Memory B cell (primary cell): ENCODE results near the gene OSGIN1.
"Not testable (repeated sequence)": the region's sequence is repeated elsewhere in the genome, so short reads cannot be mapped to it uniquely, and the experiment has no call there.

Experiments used
- ATAC-seq: fragments of 150-1000 bp; cut with Tn5 transposase; 2 replicates; pipeline ENCODE4 v1.10.0; 2021; ENCODE audit warnings: low read depth, mild to moderate bottlenecking, moderate library complexity
- DNase-seq, 2 donors: peaks; one replicate each; pipeline ENCODE4 v3.0.0; 2022; ENCODE audit warnings: low spot score in 2 of 2
- H3K27ac Mint-ChIP-seq: one replicate; pipeline ENCODE4 v1.8.0; 2022; ENCODE audit warnings: mild to moderate bottlenecking, moderate library complexity, mixed read lengths
- H3K27me3 Mint-ChIP-seq: one replicate; pipeline ENCODE4 v1.8.0; 2022; ENCODE audit warnings: mixed read lengths
- H3K36me3 Mint-ChIP-seq: one replicate; pipeline ENCODE4 v1.8.0; 2022; ENCODE audit warnings: mild to moderate bottlenecking, mixed read lengths
- H3K4me1 Mint-ChIP-seq: one replicate; pipeline ENCODE4 v1.8.0; 2022; ENCODE audit warnings: mixed read lengths
- H3K4me3 Mint-ChIP-seq: one replicate; pipeline ENCODE4 v1.8.0; 2022; ENCODE audit warnings: mild to moderate bottlenecking, moderate library complexity, mixed read lengths
- H3K9me3 Mint-ChIP-seq: one replicate; pipeline ENCODE4 v1.8.0; 2022; ENCODE audit warnings: mixed read lengths

Gene OSGIN1

DNA sequence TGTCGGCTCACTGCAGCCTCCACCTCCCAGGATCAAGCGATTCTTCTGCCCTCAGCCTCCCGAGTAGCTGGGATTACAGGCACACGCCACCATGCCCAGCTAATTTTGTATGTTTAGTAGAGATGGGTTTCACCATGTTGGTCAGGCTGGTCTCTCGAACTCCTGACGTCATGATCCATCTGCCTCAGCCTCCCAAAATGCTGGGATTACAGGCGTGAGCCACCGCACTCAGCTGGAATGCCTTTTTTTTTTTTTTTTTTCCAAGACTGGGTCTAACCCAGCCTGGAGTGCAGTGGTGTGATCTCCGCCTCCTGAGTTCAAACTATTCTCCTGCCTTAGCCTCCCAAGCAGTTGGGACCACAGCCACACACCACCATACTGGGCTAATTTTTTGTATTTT lies 11.5 kb upstream of the OSGIN1 start:
- H3K4me3 Mint-ChIP-seq, DNase-seq, H3K27ac Mint-ChIP-seq, H3K27me3 Mint-ChIP-seq, H3K36me3 Mint-ChIP-seq, H3K9me3 Mint-ChIP-seq, H3K4me1 Mint-ChIP-seq, ATAC-seq: not testable (repeated sequence)

DNA sequence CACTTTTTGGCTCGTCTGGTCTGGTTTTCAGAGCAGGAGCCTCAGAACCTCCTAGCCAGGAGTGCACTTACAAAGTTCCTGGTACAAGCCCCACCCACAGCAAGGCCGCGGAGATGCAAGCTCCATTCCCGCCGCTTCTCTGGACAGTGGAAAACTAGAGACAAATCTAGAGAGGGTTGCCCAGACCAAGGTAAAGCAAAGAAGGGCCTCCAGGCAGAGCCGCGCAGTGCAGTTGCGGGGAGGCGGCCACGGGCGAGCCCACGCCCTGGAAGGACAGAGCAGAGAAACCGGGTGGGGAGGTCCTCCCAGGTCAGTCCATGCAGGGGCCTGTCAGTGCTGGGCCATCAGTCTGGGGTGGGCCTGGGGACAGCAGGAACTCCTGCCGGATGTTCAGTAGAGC lies 11.0 kb upstream of the OSGIN1 start:
- no peak for ATAC-seq
- Mint-ChIP-seq H3K4me3 (no peak overlapping the region), H3K36me3 (peaks cover 5% of the 10 kb centered on the region), H3K9me3 (no peaks in the 10 kb centered on the region), H3K27ac (no peak overlapping the region), H3K27me3 (peaks cover 8% of the 10 kb centered on the region), H3K4me1 (peaks cover 3% of the 10 kb centered on the region)
- no peak for DNase-seq

DNA sequence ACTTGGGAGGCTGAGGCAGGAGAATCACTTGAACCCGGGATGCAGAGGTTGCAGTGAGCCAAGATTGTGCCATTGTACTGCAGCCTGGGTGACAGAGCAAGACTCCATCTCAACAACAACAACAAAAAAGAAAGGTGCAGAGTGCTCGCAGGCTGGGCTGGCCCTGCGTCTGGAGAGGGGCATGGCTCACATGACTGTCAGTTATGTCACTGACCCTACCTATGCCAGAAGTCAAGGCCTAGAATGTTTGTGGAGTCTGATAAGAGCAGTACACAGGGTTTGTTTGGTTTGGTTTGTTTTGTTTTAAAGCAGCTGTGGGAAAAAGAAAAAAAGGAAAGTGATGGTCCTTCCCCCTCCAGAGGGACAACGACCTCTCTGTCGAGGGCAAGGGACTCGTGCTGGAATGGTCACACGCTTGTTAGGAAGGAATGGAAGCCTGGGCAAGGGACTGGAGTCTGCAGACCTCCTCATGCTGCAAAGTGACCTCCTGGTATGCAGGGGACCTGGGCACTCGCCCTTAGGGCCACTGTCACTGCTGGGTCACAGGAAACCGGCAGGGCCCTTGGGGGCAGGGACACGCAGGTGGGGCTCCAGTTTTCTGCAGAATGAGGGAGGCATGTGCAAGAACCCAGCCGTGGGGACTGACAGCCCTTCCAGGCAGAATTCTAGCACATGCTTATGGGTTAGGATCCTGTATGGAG lies 10.1 kb upstream of the OSGIN1 start:
- Mint-ChIP-seq H3K36me3 (no peaks in the 10 kb centered on the region), H3K9me3 (no peaks in the 10 kb centered on the region), H3K4me1 (peaks cover 3% of the 10 kb centered on the region), H3K27ac (no peak overlapping the region), H3K27me3 (peaks cover 8% of the 10 kb centered on the region), H3K4me3 (no peak overlapping the region)
- DNase-seq, result no peak
- no peak for ATAC-seq

- DNase-seq, result no peak
- ATAC-seq, result no peak
- H3K36me3 Mint-ChIP-seq, result no peaks in the 10 kb centered on the region
- H3K4me1 Mint-ChIP-seq, result peaks cover 3% of the 10 kb centered on the region
- no peak overlapping the region for H3K27ac Mint-ChIP-seq
- H3K27me3 Mint-ChIP-seq, result peaks cover 8% of the 10 kb centered on the region
- no peak overlapping the region for H3K4me3 Mint-ChIP-seq
- no peaks in the 10 kb centered on the region for H3K9me3 Mint-ChIP-seq
Observed at GRCh38 chr16:83943516-83944050, 9.5 kb upstream of the OSGIN1 start.

GRCh38 chr16:83945587-83945986 lies 7.5 kb upstream of the OSGIN1 start:
- Mint-ChIP-seq H3K9me3 (no peaks in the 10 kb centered on the region), H3K27ac (no peak overlapping the region), H3K4me1 (no peaks in the 10 kb centered on the region)

GRCh38 chr16:83946154-83946780 lies 6.8 kb upstream of the OSGIN1 start:
- Mint-ChIP-seq H3K4me3 (no peak overlapping the region), H3K9me3 (no peaks in the 10 kb centered on the region), H3K4me1 (no peaks in the 10 kb centered on the region), H3K27me3 (no peaks in the 10 kb centered on the region), H3K36me3 (no peaks in the 10 kb centered on the region), H3K27ac (no peak overlapping the region)
- DNase-seq (no peak), ATAC-seq (no peak)

More at GRCh38 chr16:83945587-83945986, 7.5 kb upstream of the OSGIN1 start:
- Mint-ChIP-seq H3K4me3 (no peak overlapping the region), H3K36me3 (no peaks in the 10 kb centered on the region), H3K27me3 (peaks cover 3% of the 10 kb centered on the region)
- DNase-seq, result no peak
- no peak for ATAC-seq

- no peak overlapping the region for H3K27ac Mint-ChIP-seq
- H3K27me3 Mint-ChIP-seq, result no peaks in the 10 kb centered on the region
- no peaks in the 10 kb centered on the region for H3K9me3 Mint-ChIP-seq
- ATAC-seq (no peak), DNase-seq (no peak)
- H3K36me3 Mint-ChIP-seq, result no peaks in the 10 kb centered on the region
- no peak overlapping the region for H3K4me3 Mint-ChIP-seq
- no peaks in the 10 kb centered on the region for H3K4me1 Mint-ChIP-seq
Observed at GRCh38 chr16:83946781-83947566, 6.1 kb upstream of the OSGIN1 start.

GRCh38 chr16:83947642-83948234 lies 5.3 kb upstream of the OSGIN1 start:
- Mint-ChIP-seq H3K36me3 (no peaks in the 10 kb centered on the region), H3K4me1 (no peaks in the 10 kb centered on the region), H3K9me3 (no peaks in the 10 kb centered on the region), H3K4me3 (no peak overlapping the region), H3K27ac (no peak overlapping the region), H3K27me3 (no peaks in the 10 kb centered on the region)
- ATAC-seq (no peak), DNase-seq (no peak)

GRCh38 chr16:83948914-83949723 lies 3.9 kb upstream of the OSGIN1 start:
- Mint-ChIP-seq H3K27ac (no peak overlapping the region), H3K27me3 (peaks cover 1% of the 10 kb centered on the region), H3K9me3 (no peaks in the 10 kb centered on the region), H3K36me3 (no peaks in the 10 kb centered on the region), H3K4me3 (no peak overlapping the region), H3K4me1 (peaks cover 2% of the 10 kb centered on the region)
- DNase-seq, result no peak
- no peak for ATAC-seq

DNA sequence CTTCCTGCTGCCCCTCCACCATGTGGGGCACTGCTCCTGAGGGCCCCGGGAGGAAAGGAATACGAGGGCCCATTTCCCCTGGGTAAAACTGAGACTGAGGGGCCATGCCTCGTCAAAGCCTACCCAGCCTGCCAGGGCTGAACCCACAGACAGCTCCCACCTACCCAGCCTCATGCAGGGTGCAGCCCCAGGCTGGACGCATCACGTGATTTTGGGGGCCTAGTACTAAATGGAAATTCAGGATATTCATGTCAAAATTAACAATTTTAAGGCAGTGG lies 3.4 kb upstream of the OSGIN1 start:
- H3K27ac Mint-ChIP-seq, result no peak overlapping the region

DNA sequence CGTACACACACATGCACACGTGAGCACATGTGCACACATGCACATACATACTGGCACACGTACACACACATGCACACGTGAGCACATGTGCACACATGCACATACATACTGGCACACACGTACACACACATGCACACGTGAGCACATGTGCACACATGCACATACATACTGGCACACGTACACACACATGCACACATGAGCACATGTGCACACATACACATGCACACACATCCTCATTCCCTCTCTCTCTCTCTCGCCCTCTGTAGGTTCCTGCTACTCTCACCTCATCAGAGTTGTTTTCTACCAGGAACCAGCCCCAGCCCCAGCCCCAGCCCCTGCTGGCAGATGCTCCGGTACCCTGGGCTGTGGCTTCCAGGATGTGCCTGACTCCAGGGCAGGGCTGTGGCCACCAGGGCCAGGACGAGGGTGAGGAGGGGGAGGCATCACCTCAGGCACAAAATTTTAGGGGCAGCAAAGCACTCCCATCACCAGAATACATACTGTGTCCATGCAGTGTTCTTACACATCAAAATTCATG lies 2.1 kb upstream of the OSGIN1 start:
- not testable (repeated sequence) for H3K27me3 Mint-ChIP-seq, H3K36me3 Mint-ChIP-seq

More for the DNA sequence above, 3.4 kb upstream of the OSGIN1 start:
- no peak overlapping the region for H3K4me3 Mint-ChIP-seq
- H3K36me3 Mint-ChIP-seq, result no peaks in the 10 kb centered on the region
- no peaks in the 10 kb centered on the region for H3K9me3 Mint-ChIP-seq
- no peak for DNase-seq
- peaks cover 2% of the 10 kb centered on the region for H3K27me3 Mint-ChIP-seq
- no peak for ATAC-seq
- H3K4me1 Mint-ChIP-seq, result peaks cover 2% of the 10 kb centered on the region

GRCh38 chr16:83951544-83951943 lies 1.5 kb upstream of the OSGIN1 start:
- Mint-ChIP-seq H3K27ac (no peak overlapping the region), H3K27me3 (peaks cover 6% of the 10 kb centered on the region), H3K9me3 (no peaks in the 10 kb centered on the region), H3K36me3 (no peaks in the 10 kb centered on the region), H3K4me1 (peaks cover 3% of the 10 kb centered on the region), H3K4me3 (no peak overlapping the region)
- DNase-seq, result no peak
- no peak for ATAC-seq

More for the DNA sequence above, 2.1 kb upstream of the OSGIN1 start:
- H3K9me3 Mint-ChIP-seq, ATAC-seq, H3K4me1 Mint-ChIP-seq, DNase-seq, H3K4me3 Mint-ChIP-seq, H3K27ac Mint-ChIP-seq: not testable (repeated sequence)

GRCh38 chr16:83952587-83952939 lies 477 bp upstream of the OSGIN1 start:
- Mint-ChIP-seq H3K4me3 (no peak overlapping the region), H3K4me1 (peaks cover 7% of the 10 kb centered on the region), H3K27me3 (peaks cover 6% of the 10 kb centered on the region), H3K27ac (no peak overlapping the region), H3K9me3 (no peaks in the 10 kb centered on the region), H3K36me3 (no peaks in the 10 kb centered on the region)
- DNase-seq (no peak), ATAC-seq (no peak)
